ENCODE results near the gene GPR39.

GRCh38 chr2:132540166-132540565 is 123.6 kb downstream of the GPR39 start:
- no peak for TF ChIP-seq CTCF (conservative IDR thresholded peaks at IDR 0.05; ENCODE audit: low read depth, low read length)
- TF ChIP-seq EZH2 (IDR thresholded peaks at IDR 0.05; ENCODE audit: low read length, unreplicated experiment), result no peak
- TF ChIP-seq EZH2phosphoT487 (IDR thresholded peaks at IDR 0.05; ENCODE audit: borderline replicate concordance, low read length), result no peak

Data from PC-3 (cell line).